GM18502 (cell line): ENCODE data around the gene SLC17A9.

Source experiments
- ATAC-seq: cut with Tn5 transposase; IDR thresholded peaks from one replicate; pipeline ENCODE4 v1.9.1; 2021; ENCODE audit warnings: mild to moderate bottlenecking; ENCODE audit not compliant: unreplicated experiment, poor library complexity

Gene SLC17A9

GRCh38 chr20:62937268-62938104 is 15.0 kb upstream of the SLC17A9 start:
- peak; percentile 85 for ATAC-seq

- peak; percentile 47 for ATAC-seq
Measured at GRCh38 chr20:62938105-62938888, 14.2 kb upstream of the SLC17A9 start, which contains the start of gene GID8. Gene GID8 (plus strand): TSS chr20:62938147. CDS start chr20:62941503, 3,356 bp downstream.

GRCh38 chr20:62940875-62941274 is 11.6 kb upstream of the SLC17A9 start:
- no peak for ATAC-seq

- no peak for ATAC-seq
Measured at GRCh38 chr20:62941792-62942191, 10.7 kb upstream of the SLC17A9 start.

GRCh38 chr20:62942456-62942855 is 10.1 kb upstream of the SLC17A9 start:
- no peak for ATAC-seq

- ATAC-seq: no peak
Measured at GRCh38 chr20:62943396-62943795, 9.1 kb upstream of the SLC17A9 start.

GRCh38 chr20:62944184-62944583 is 8.3 kb upstream of the SLC17A9 start:
- no peak for ATAC-seq

- no peak for ATAC-seq
Measured at GRCh38 chr20:62944746-62945145, 7.8 kb upstream of the SLC17A9 start.

GRCh38 chr20:62945771-62946339 is 6.7 kb upstream of the SLC17A9 start:
- no peak for ATAC-seq

GRCh38 chr20:62946918-62947317 is 5.6 kb upstream of the SLC17A9 start:
- no peak for ATAC-seq

GRCh38 chr20:62947532-62948300 is 4.8 kb upstream of the SLC17A9 start:
- no peak for ATAC-seq

GRCh38 chr20:62949153-62949821 is 3.2 kb upstream of the SLC17A9 start:
- no peak for ATAC-seq

- no peak for ATAC-seq
Measured at GRCh38 chr20:62949962-62950361, 2.5 kb upstream of the SLC17A9 start.

- no peak for ATAC-seq
Measured at GRCh38 chr20:62950741-62951140, 1.8 kb upstream of the SLC17A9 start.

- no peak for ATAC-seq
Measured at GRCh38 chr20:62951143-62951895, 1.2 kb upstream of the SLC17A9 start.

GRCh38 chr20:62951896-62952372 is 575 bp upstream of the SLC17A9 start:
- ATAC-seq: no peak

GRCh38 chr20:62952968-62953838 is 694 bp downstream of the SLC17A9 start:
- no peak for ATAC-seq
